HG02970 (cell line): Measurements from ENCODE around the gene ZNF217.
"Not testable (repeated sequence)": the region's sequence is repeated elsewhere in the genome, so short reads cannot be mapped to it uniquely, and the experiment has no call there.

Source experiments
- ATAC-seq: cut with Tn5 transposase; IDR thresholded peaks from one replicate; pipeline ENCODE4 v1.9.1; 2021; ENCODE audit warnings: mild to moderate bottlenecking, moderate library complexity, moderate number of reproducible peaks; ENCODE audit not compliant: unreplicated experiment, low FRiP score

Gene ZNF217

DNA sequence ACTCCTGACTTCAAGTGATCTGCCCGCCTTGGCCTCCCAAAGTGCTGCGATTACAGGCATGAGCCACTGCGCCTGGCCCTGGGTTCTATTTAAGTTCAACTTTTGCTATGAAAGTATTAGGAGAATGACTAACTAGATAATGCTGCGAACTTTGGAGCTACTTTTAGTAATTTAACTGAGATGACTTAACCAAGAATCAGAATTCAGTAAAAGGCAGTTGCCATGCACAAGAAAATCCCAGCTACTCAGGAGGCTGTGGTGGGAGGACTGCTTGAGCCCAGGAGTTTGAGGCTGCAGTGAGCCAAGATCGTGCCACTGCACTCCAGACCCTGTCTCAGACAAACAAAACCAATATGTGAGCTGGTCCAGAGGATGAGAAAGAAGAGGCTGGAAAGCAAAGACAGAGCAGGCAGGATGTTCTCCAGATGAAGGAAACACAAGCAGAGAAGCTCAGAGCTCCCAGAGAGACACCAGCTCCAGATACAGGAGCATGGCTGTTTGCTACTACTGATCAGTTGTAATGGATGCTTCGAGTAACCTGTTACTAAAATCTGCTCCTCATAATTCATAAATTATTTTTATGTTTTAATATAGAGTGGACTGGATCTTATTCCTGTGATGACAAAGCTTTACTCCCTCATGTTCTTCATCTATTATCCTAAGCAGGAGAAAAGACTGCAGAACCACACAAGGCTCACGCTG lies 23.9 kb downstream of the ZNF217 start:
- ATAC-seq: no peak

DNA sequence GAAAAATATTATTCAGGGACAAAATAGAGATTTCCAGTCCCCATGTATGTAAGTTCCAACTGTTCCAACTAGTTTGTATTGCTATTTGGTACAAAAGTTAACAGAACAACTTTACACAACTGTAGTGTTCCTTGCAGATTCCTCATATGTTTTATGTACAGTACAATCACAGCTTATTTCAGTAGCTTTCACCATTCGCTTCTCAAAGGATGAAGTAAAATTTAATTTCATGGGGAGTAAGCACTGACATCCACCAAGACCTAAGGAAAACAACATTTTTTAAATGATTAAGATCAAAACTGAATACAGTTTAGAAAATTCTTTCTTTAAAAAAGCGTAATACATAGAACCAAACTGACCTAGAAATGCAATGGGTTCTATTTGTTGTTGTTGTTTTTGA lies 24.6 kb downstream of the ZNF217 start:
- ATAC-seq: no peak

DNA sequence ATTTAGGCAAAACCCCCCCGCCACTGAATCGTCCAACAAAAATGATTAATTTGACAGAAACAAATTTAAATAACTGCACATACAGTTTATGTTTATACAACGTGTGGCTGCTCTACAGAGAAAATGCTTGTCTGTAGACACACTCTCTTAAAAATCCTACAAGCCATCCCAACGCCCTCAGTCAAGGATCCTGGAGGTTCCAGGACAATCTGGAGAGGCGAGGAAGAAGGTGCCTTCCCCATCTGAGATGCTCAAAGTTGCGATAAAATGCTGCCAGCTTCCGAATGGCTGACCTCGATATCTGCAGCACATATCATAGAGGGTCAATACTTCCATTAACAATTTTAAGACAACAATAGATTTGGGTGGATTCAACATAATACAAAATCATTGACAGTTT lies 25.3 kb downstream of the ZNF217 start:
- no peak for ATAC-seq

DNA sequence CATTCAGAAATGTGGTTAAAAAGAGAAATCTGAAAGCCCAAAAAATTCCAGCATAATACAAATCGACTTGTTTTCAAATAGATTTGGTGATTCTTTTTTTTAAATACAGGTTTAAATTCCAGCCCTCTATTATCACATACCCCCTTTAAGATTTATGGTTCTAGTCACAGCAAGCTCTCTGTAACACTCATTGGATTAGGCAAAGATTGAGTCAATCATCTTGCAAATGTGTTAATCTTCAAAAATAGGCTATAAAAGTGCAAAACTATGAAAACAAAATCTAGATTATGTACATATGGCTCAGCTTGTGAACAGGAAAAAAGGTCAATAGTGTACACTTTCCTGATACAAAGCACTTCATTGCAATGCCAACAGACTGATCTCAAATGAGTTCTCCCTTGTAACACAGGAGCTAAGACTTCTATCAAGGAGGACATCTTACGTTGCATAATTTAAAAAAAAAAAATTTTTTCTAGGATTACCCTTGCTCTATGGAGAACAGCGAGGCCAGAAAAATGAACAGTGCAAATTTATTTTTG lies 26.2 kb downstream of the ZNF217 start:
- ATAC-seq: no peak

DNA sequence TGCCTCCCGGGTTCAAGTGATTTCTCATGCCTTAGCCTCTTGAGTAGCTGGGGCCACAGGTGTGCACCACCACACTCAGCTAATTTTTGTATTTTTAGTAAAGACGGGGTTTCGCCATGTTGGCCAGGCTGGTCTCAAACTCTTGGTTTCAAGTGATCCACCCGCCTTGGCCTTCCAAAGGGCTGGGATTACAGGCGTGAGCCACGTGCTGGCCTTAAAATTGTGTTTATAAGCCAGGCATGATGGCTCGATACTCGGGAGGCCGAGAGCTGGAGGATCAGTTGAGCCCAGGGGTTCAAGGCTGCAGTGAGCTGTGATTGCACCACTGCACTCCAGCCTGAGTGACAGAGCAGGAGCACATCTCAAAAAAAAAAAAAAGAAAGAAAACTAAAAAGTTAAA lies 27.0 kb downstream of the ZNF217 start:
- ATAC-seq: not testable (repeated sequence)

DNA sequence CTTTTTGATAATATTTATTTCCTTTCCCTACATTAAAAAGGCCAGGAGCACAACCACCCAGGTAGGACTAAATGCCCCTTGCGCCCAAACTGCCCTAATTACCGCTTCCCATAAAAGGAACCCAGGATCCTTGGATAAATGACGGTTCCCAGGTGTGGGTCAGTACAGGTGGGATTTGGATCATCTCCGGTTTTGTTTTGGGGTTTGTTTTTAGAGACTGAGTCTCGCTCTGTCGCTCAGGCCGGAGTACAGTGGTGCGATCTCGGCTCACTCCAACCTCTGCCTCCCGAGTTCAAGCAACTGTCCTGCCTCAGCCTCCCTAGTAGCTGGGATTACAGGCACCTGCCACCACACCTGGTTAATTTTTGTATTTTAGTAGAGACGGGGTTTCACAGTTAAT lies 28.4 kb downstream of the ZNF217 start:
- ATAC-seq: no peak

DNA sequence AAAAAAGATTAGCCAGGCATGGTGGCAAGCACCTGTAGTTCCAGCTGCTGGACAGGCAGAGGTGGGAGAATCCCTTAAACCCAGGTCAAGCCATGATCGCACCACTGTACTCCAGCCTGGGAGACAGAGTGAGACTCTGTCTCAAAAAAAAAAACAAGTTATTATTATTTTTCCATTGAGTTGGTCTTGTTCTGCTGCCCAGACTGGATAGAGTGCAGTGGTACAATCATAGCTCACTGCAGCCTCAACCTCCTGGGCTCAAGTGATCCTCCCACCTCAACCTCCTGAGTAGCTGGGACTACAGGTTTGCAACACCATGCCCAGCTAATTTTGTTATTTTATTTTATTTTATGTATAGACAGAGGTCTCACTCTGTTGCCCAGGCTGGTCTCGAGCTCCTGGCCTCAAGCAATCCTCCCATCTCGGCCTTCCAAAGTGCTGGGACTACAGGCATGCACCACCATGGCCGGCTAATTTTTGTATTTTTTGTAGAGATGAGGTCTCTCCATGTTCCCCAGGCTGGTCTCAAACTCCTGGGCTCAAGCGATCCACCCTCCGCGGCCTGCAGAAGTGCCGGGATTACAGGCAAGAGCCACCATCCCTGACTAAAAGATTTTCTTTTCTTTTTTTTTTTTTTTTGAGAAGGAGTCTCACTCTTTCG lies 31.4 kb downstream of the ZNF217 start:
- not testable (repeated sequence) for ATAC-seq

DNA sequence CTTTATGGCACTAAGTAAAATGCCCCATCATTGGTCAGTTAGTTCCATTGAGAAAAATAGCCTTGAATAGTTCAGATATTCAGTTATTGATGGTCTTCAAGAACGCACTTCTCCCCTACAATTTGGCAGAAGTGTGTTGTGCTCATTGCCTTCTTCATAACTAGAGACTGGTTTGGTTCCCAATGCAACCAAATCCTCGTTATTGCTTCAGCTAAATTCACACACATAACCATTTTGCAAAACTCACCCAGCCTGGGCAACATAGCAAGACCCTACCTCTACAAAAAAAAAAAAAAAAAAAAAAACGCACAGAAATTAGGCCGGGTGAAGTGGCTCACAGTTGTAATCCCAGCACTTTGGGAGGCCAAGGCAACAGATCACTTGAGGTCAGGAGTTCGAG lies 32.1 kb downstream of the ZNF217 start:
- no peak for ATAC-seq

DNA sequence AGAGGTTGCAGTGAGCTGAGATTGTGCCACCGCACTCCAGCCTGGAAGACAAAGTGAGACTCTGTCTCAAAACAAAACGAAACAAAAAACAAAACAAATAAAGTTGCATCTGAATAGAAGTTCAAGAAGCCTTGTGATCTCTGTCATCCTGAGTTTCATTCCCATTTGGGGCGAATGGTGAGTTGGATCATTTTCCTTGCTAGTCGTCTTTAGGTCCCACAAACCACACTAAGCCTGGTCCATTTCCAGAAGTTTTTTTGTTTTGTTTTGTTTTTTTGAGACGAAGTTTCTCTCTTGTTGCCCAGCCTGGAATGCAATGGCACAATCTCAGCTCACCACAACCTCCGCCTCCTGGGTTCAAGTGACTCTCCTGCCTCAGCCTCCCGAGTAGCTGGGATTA lies 33.8 kb downstream of the ZNF217 start:
- no peak for ATAC-seq

DNA sequence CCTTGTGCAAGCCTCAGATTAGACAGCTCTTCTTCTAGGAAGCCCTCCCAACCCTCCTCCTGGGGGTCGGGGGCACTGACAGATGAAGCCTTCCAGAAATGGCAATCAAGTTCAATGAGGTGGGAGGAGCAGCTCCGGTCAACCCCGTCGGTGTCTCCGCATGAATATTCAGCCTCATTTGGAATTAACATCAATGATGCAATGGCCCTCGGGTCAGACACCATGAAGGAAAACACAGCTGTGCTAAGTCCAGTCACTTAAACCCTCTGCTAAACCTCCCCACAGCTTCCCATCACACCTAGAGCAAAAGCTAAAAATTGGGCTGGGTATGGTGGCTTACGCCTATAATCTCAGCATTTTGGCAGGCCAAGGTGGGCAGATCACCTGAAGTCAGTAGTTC lies 36.5 kb downstream of the ZNF217 start:
- ATAC-seq: no peak

DNA sequence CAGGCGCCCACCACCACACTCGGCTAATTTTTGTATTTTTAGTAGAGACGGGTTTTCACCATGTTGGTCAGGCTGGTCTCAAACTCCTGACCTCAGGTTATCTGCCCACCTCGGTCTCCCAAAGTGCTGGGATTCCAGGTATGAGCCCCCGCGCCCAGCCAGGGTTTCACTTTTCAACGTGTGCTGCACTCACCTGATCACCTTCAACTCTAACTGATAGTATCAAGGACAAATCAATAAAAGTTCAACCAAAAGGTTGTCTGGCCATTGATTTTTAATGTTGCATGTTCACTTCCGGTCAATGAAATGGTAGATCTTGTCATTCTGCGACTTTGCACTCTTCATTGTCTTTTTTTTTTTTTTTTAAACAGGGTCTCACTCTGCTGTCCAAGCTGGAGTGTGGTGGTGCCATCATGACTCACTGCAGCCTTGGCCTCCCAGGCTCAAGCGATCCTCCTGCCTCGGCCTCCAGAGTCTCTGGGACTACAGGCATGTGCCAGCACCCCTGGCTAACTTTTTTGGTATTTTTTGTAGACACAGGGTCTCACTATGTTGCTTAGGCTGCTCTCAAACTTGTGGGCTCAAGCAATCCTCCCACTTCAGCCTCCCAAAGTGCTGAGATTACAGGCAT lies 37.3 kb downstream of the ZNF217 start:
- ATAC-seq: no peak

DNA sequence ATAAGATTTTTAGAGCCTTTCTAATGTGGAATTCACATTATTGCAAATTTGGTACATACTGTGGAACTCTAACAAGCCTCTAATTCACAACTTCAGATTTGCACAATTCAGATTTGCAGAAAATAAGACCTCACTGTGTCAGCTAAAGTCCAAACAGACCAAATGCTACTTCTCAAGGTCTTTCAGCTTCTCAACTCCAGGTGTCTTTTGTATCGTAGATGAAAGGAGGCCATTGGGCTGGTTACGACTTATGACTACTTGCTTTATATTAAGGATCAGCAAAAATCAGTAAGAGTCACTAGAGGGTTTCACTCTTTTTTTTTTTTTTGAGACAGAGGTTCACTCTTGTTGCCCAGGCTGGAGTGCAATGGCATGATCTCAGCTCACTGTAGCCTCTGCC lies 37.8 kb downstream of the ZNF217 start:
- ATAC-seq: no peak

DNA sequence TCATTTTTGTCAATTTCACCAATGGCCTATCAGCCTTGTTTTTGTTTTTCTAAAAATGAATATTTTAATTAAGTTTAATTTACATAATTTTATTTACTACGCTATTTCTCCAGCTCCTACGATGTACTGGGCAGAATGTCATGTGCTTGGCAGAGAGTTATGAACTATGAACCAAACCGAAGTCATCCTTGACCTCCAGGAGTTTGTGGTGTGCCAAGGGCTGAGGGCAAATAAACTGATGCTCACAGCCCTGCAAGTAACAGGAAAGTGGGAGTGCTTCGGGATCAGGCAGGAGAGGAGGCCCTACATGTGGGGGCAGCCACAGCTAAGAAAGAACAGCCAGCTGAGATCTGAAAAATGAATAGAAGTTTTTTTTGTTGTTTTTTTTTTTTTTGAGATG lies 38.6 kb downstream of the ZNF217 start:
- ATAC-seq: no peak

DNA sequence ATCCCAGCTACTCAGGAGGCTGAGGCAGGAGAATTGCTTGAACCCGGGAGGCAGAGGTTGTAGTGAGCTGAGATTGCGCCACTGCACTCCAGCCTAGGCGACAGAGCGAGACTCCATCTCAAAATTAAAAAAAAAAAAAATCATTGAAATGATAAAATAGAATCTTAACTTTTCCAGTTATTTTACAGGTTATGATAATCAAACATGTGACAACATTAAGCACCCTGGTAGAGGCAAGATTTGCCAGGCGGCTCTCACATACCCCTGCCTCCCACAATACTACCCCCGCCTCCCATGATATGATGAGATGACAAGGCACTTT lies 41.1 kb downstream of the ZNF217 start:
- ATAC-seq: not testable (repeated sequence)

DNA sequence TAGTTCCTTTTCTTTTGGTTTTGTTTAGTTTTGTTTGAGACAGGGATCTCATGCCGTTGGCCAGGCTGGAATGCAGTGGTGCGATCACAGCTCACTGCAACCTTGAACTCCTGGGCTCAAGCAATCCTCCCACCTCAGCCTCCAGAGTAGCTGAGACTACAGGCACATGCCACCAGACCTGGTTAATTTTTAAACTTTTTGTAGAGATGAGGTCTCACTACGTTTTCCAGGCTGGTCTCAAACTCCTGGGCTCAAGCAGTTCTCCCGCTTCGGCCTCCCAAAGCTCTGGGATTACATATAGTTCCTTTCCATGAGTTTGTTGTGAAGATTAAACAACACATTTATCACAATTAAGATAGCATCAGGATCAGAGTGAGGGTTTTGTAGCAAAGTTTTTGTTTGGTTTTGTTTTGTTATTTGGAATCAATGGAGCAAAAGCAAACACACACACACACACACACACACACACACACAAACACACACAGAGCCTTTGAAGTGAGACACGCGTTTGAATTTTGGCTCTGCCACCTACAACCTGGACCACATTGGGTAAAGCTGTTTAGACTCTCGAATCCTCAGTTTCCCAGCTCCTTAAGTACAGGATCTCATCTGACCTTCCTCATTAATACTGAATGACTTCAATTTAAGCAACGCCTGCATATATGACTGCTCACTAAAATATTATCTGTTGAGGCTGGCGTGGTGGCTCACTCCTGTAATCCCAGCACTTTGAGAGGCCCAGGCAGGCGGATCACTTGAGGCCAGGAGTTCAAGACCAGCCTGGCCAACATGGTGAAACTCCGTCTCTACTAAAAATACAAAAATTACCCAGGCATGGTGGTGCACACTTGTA lies 41.7 kb downstream of the ZNF217 start:
- not testable (repeated sequence) for ATAC-seq

DNA sequence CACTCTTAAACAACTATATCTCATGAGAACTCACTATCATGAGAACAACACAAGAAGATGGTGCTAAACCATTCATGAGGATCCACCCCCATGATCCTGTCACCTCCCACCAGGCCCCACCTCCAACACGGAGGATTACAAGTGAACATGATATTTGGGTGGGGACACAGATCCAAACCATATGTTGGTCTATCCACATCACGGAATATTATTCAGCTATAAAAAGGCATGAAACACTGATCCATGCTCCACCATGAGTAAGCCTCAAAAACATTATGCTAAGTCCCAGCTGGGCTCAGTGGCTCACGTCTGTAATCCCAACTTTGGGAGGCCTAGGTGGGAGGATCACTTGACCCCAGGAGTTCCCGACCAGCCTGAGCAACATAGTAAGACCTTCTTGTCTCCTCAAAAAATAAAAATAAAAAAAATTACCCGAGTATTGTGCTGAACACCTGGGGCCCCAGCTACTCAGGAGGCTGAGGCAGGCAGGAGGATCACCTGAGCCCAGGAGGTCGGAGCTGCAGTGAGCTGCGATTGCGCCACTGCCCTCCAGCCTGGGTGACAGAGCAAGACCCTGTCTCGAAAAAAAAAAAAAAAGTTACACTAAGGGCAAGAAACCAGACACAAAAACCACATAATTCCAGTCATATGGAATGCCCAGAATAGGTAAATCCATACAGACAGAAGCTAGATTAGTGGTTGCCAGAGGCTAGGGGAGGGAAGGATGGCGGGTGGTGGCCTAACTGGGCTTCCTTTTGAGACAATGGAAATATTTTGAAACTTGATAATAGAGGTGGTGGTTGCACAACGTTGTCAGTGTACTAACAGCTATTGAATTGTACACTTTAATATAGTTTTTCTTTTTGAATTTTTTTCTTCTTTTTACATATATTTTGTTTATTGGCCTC lies 43.1 kb downstream of the ZNF217 start:
- ATAC-seq: no peak

DNA sequence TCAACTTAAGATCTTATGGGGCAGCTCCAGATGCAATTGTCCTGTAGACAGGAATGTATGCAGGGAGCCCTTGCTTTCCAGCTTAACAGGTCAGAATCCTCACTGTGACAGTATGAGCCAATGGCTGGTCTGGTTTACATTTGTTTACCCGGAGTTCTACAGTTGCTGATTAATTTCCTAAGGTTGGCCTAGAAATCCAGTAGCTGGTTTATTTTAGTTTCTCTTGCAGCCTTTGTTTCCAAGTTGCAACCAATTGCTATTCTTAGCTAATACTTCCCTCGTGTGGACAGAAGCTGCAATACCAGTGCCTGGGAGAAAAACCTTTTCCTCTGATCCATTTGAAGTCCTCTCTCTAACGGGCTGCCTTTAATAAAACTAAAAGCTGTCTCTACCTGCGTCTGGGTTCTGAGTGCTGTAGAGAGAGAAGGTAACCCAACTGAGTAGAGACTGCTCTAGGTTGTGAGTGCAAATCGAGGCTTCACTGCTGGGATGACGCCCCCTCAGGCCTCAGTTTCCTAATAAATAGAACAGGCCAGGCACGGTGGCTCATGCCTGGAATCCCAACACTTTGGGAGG lies 45.9 kb downstream of the ZNF217 start:
- ATAC-seq: no peak

DNA sequence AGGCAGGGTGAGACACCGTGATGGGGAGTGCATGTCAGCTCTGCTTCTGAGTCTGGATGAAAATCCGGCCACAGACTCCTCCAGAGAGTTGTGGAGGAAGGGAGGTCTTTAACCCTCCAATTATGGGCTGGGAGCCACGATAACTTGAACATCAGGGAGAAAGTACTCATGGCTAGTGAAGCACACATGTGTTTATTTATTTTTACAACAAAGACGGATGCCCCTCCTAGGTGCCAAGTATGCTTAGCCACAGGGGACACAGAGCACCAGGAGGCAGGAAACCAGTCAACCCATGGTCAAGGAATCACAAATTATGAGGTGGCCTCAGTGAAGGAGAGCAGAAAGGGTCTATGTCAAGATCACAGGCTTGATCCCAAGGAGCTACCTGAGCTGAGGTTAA lies 54.1 kb downstream of the ZNF217 start:
- no peak for ATAC-seq

DNA sequence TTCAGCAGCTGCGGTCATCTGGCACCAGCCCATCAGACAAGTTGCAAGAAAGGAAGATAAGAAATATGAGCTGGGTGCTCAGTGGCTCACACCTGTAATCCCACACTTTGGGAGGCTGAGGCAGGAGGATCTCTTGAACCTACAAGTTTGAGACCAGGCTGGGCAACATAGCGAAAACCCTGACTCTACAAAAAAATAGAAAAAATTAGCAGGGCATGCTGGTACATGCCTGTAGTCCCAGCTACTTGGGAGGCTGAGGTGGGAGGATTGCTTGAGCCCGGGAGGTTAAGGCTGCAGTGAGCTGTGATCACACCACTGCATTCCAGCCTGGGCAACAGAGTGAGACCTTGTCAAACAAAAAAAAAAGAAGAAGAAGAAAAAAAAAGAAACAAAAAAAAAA lies 57.3 kb downstream of the ZNF217 start:
- not testable (repeated sequence) for ATAC-seq

DNA sequence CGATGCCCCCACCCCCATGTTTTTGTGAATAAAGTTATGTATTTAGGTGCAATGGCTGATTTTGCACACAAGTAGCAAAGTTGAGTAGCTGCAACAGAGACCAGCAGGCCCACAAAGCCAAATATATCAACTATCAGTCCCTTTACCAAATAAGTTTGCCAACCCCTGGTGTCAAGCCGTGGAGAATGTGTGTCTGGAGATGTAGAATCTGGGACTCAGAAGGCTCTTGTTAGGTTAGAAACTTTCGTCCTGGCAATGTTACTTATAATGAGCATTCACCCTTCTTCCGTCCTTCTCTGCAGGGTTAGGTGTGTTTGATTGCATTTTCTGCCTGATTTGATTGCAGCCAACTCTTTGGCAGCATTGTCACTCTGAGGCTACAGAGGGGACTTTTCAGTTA lies 57.8 kb downstream of the ZNF217 start:
- no peak for ATAC-seq
